GM12874 (cell line): ENCODE measurements around the gene UQCRHL.

Experiments used
- CTCF ChIP-seq: IDR thresholded peaks from 2 replicates; pipeline ENCODE4 v1.5.1; 2011; ENCODE audit warnings: low read depth, mild to moderate bottlenecking, control low read depth, low read length, moderate library complexity; ENCODE audit not compliant: insufficient read depth

Gene UQCRHL

GRCh38 chr1:15799004-15799867 lies 8.2 kb downstream of the UQCRHL start:
- TF ChIP-seq CTCF, result no peak

GRCh38 chr1:15797614-15798390 lies 9.6 kb downstream of the UQCRHL start:
- no peak for TF ChIP-seq CTCF

GRCh38 chr1:15796086-15796462 lies 11.4 kb downstream of the UQCRHL start:
- TF ChIP-seq CTCF, result no peak

GRCh38 chr1:15788624-15789301 lies 18.7 kb downstream of the UQCRHL start:
- TF ChIP-seq CTCF, result no peak

- no peak for TF ChIP-seq CTCF
Observed at GRCh38 chr1:15786581-15786980, 20.9 kb downstream of the UQCRHL start.

GRCh38 chr1:15785683-15786082 lies 21.8 kb downstream of the UQCRHL start:
- TF ChIP-seq CTCF, result no peak
